Nephron (organoid): ENCODE measurements around the gene ADCY9.

Experiments used
- H3K27ac Mint-ChIP-seq, 3 experiments: 2 replicates each; pipeline ENCODE4 v1.8.0; 2020; ENCODE audit warnings: mixed read lengths in 3 of 3, mild to moderate bottlenecking in 2 of 3, moderate library complexity in 1 of 3
- H3K27me3 Mint-ChIP-seq: 2 replicates; pipeline ENCODE4 v1.8.0; 2021; ENCODE audit warnings: low read depth, mild to moderate bottlenecking, moderate library complexity, mixed read lengths
- H3K36me3 Mint-ChIP-seq: 2 replicates; pipeline ENCODE4 v1.8.0; 2020; ENCODE audit warnings: low read depth, mixed read lengths
- H3K4me1 Mint-ChIP-seq: 2 replicates; pipeline ENCODE4 v1.8.0; 2020; ENCODE audit warnings: mixed read lengths
- H3K4me3 Mint-ChIP-seq, 3 experiments: 2 replicates each; pipeline ENCODE4 v1.8.0; 2020; ENCODE audit warnings: mild to moderate bottlenecking in 3 of 3, mixed read lengths in 3 of 3, moderate library complexity in 2 of 3
- H3K9me3 Mint-ChIP-seq: 2 replicates; pipeline ENCODE4 v1.8.0; 2020; ENCODE audit warnings: mixed read lengths
- CTCF ChIP-seq, 3 experiments: fragments of 200-600 bp; sonication (generic); IDR thresholded peaks; one replicate each; pipeline ENCODE4 v1.5.0; 2021; ENCODE audit warnings: antibody characterized with exemption in 3 of 3; ENCODE audit not compliant: unreplicated experiment in 3 of 3

ADCY9 gene

DNA sequence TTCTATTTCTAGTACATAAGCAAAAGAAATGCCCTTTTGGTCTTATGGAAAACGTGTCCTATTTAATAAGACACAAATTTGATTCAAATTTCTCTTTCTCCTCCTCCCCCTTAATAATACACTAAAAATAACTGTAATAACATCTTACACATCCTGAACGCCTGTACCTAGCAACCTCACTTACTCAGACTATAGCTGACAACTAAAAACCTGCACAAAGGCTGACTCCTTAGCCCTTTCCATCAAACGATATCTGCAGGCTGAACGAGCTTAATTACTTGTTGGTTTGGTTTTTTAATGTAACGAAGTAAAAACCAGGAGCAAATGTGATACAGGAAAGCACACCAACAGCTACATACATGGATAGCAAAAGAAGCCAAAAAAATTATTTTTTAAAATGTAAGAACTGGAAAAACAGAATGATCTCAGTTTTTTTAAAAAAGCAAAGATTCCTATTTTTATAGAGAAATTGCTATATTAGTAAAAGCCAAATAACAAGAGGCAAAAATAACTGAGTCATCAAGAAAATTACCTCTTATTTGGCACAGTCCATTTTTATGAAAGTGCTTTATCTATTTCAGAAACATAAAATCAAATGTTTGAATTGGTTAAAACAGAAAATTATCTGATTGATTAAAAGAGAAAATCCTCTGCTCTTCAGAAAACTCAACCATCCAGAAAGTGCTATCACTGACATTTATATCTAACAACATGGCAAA is 23.5 kb downstream of the ADCY9 start:
- H3K9me3 Mint-ChIP-seq: no peaks in the 10 kb centered on the region
- peaks cover 59% of the 10 kb centered on the region for H3K4me1 Mint-ChIP-seq
- H3K27ac Mint-ChIP-seq: no peak overlapping the region
- H3K36me3 Mint-ChIP-seq: no peaks in the 10 kb centered on the region
- no peak overlapping the region for H3K4me3 Mint-ChIP-seq
- no peak for TF ChIP-seq CTCF (IDR thresholded peaks at IDR 0.05; ENCODE audit: unreplicated experiment in 3 of 3)
- no peaks in the 10 kb centered on the region for H3K27me3 Mint-ChIP-seq

DNA sequence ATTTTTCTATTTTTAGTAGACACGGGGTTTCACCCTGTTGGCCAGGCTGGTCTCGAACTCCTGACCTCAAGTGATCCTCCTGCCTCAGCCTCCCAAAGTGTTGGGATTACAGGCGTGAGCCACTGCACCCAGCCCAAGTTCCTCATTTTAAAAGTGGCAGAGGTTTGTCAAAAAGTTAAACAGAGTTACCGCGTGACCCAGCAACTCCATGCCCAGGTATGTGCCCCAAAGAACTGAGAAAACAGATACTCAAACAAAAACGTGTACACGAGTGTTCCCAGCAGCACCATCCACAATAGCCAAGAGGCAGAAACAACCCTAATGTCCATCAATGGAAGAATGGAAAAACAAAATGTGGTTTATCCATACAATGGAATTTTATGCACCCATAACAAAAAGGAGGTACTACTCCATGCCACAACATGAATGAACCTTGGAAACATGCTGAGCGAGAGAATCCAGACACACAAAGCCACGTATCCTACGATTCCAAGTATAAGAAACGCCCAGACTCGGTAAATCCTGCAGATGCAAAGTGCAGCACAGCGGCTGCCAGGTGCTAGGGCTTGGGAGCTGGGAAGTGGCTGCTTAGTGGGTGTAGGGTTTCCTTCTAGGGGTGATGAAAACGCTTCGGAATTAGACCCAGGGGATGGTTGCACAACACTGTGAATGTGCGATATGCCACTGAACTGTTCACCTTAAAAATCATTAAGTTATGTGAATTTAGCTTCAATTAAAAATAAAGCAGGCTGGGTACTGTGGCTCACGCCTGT is 24.8 kb downstream of the ADCY9 start:
- no peaks in the 10 kb centered on the region for H3K36me3 Mint-ChIP-seq
- H3K9me3 Mint-ChIP-seq: no peaks in the 10 kb centered on the region
- H3K27ac Mint-ChIP-seq: no peak overlapping the region
- peaks cover 56% of the 10 kb centered on the region for H3K4me1 Mint-ChIP-seq
- H3K4me3 Mint-ChIP-seq: no peak overlapping the region
- TF ChIP-seq CTCF (IDR thresholded peaks at IDR 0.05; ENCODE audit: unreplicated experiment in 3 of 3): no peak
- no peaks in the 10 kb centered on the region for H3K27me3 Mint-ChIP-seq

DNA sequence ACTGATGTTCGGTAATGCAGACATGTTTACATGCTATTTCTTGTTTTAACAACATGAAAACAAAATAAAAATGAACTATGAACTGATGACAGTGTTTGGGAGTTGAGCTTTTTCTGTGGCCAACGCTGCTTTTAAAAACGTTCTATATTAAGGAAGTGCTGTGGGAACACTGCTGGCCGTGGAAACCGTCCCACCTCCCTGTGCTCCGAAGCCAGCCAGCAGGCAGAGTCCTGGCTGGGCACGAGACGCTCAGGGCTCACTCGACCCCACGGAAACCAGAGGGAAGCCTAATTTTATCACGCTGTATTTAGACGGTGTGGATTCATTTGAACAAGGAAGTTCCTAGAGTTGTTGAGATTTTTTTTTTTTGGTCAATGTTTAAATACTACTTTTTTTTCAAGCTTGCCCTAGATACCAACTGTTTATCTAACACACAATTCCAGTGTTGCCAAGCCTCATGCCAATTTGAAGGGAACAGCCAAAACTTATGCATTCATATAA is 25.8 kb downstream of the ADCY9 start:
- no peaks in the 10 kb centered on the region for H3K9me3 Mint-ChIP-seq
- H3K4me3 Mint-ChIP-seq: peak overlapping the region in 2 of 3 experiments; percentile 17 to 35
- H3K36me3 Mint-ChIP-seq: no peaks in the 10 kb centered on the region
- TF ChIP-seq CTCF (IDR thresholded peaks at IDR 0.05; ENCODE audit: unreplicated experiment in 3 of 3): no peak
- H3K27me3 Mint-ChIP-seq: no peaks in the 10 kb centered on the region
- H3K4me1 Mint-ChIP-seq: peaks cover 50% of the 10 kb centered on the region
- H3K27ac Mint-ChIP-seq: peak overlapping the region; percentile 40 to 69 (median 68)

GRCh38 chr16:4089811-4090301 is 26.4 kb downstream of the ADCY9 start:
- no peak overlapping the region for H3K4me3 Mint-ChIP-seq
- TF ChIP-seq CTCF (IDR thresholded peaks at IDR 0.05; ENCODE audit: unreplicated experiment in 3 of 3): no peak
- peaks cover 50% of the 10 kb centered on the region for H3K4me1 Mint-ChIP-seq
- no peaks in the 10 kb centered on the region for H3K36me3 Mint-ChIP-seq
- H3K9me3 Mint-ChIP-seq: no peaks in the 10 kb centered on the region
- no peaks in the 10 kb centered on the region for H3K27me3 Mint-ChIP-seq
- H3K27ac Mint-ChIP-seq: peak overlapping the region; percentile 40 to 69 (median 68)

DNA sequence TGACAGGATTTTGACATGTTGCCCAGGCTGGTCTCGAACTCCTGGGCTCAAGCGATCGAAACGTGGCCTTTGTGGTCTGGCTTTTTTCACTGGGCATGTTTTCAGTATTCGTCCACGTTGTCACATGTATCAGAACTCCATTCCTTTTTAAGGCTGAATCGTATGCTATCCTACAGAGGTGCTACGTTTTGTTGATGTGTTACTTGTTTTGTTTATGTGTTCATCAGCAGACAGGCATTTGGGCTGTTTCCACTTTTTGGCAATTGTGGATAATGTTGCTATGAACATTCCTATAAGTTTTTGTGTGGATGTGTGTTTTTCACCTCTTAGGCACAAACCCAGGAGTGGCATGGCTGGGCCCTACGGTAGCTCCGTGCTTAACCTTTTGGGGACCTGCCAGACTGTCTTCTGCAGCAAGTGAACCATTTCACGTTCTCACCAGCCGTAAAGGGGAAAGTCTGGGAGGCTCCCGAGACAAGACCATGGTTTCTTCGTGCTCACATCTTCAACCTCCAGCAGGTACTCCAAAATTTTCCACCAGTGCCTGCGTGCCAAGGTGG is 26.9 kb downstream of the ADCY9 start:
- no peaks in the 10 kb centered on the region for H3K27me3 Mint-ChIP-seq
- no peaks in the 10 kb centered on the region for H3K9me3 Mint-ChIP-seq
- H3K4me1 Mint-ChIP-seq: peaks cover 45% of the 10 kb centered on the region
- H3K36me3 Mint-ChIP-seq: no peaks in the 10 kb centered on the region
- TF ChIP-seq CTCF (IDR thresholded peaks at IDR 0.05; ENCODE audit: unreplicated experiment in 3 of 3): no peak
- H3K27ac Mint-ChIP-seq: no peak overlapping the region
- no peak overlapping the region for H3K4me3 Mint-ChIP-seq
